Eye (tissue), 1 donor: ENCODE measurements around the gene PDGFB.

Source experiments
- DNase-seq: peaks from one replicate; pipeline ENCODE4 v3.0.0-alpha.2; 2015

The PDGFB gene

GRCh38 chr22:39238966-39239505, 5.7 kb downstream of the PDGFB start:
- DNase-seq, result peak; percentile 84

- no peak for DNase-seq
These were observed 6.2 kb downstream of the PDGFB start for GRCh38 chr22:39238561-39238960.

GRCh38 chr22:39238101-39238466, 6.7 kb downstream of the PDGFB start:
- DNase-seq, result no peak

DNA sequence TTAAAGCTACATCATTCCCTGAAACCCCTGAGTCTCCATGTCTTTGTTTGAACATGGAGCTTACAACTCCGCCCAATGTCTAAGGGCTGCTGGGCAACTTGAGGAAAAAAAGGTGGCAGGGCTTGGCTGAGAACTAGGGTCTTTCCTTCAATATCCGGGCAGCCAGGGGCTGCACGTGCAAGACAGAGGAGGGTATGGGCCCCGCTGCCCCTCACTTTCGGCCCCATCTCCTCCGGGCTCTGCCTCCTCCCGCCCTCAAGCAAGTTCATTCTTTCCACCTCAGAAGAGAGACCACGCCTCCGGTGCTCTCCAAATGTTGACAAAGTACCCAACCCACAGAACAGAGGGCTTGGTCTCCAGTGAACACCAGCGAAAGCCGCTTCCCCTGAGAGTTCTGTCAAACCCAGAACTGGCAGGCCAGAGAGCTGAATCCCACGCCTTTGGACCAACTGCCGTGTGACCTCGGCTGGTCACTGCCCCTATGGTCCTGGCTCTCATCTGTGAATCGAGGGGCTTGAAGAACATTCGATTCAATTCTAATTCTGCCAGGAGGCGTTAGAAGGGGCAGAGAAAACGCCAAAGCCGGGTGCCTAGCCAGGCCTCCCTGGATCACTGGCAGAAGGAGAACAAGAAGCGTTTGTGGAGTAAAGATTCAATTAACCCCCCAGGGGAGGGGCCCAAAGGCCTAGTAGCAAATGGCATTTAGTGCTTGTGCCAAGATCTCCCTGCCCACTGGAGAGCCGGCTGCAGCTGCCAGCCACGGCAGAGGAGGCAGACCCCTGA, 7.3 kb downstream of the PDGFB start:
- peak; percentile 70 for DNase-seq

GRCh38 chr22:39236321-39237317, 8.2 kb downstream of the PDGFB start:
- DNase-seq, result peak; percentile 50

- peak; percentile 44 for DNase-seq
These were observed 9.7 kb downstream of the PDGFB start for GRCh38 chr22:39234867-39235687.

- DNase-seq, result peak; percentile 79
These were observed 10.4 kb downstream of the PDGFB start for GRCh38 chr22:39234472-39234787.

DNA sequence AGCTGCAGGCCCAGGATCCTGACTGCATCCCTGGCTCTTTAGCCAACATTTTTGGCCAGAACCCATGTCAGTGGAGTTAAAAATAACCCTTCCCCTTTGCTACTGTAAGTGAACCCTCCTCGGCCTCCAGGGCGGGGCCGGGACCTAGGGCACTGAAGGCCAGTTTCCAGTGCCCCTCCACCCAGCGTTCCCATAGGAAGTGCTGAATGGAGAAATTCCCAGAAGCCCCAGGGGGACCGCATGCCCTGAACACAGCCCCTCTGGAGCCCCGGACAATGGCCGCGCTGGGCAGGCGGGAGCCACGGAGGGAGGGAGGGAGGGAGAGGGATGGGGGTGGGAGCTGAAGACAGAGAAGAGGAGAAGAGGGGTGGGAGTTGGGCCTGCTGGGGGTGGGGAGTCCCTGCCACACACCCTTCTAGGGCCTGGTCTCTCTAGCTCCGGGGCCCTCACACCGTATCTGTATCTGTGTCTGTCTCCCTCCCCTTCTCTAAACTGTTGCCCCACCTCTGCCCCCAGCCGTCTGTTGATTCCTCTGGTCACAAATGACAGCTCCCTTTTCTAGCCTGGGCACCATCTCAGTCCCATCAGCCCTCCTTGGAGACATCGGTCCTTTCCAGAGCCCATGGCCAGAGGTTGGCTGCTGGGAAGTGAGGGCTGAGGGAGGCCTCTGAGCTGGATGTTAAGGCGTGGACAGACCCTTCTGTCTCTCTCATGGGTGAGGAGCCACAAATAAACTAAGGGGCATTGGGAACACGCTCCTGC, 10.9 kb downstream of the PDGFB start:
- DNase-seq, result peak; percentile 51

DNA sequence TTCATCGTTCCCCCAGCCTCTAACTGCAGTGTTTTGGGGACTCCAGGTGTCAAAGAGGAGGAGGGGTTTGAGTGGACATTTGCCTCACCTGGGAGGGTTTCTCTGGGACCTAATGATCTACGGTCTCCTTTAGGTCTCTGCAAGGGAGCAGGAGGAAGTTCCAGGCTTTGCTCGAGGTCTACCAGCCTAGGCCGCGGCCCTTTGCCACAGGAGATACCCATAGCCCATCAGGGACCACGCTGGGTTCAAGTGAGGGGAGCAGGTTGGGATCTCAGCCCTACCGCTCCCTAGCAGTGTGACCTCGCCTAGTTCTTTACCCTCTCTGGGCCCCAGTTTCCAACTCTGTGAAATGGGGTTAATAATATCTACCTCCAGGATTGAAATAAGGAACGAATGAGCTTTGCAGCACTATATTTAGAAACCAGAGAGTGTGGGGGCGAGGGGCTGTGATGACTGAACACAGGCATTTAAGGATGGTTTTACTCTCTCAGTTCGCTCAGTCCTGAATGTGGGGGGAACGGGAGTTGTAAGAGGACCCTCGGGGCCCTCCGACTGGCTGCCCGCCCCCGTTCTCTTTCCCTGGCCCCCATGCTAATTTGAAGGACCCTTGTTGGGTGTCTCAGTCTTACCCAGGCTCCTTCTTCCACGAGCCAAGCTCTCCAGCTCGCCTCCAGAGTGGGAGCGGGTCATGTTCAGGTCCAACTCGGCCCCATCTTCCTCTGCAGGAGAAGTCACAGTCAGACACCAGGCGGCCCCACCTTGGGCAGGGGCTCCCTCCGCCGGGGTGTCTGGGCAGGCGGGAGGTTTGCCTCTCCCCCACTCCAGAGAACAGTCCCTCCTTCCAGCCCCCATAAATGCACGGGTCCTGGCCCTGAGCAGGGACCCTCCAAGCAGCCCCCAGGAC, 11.7 kb downstream of the PDGFB start:
- DNase-seq, result no peak

- no peak for DNase-seq
These were observed 12.5 kb downstream of the PDGFB start for GRCh38 chr22:39232246-39232645.

GRCh38 chr22:39231197-39231950, 13.4 kb downstream of the PDGFB start:
- no peak for DNase-seq

DNA sequence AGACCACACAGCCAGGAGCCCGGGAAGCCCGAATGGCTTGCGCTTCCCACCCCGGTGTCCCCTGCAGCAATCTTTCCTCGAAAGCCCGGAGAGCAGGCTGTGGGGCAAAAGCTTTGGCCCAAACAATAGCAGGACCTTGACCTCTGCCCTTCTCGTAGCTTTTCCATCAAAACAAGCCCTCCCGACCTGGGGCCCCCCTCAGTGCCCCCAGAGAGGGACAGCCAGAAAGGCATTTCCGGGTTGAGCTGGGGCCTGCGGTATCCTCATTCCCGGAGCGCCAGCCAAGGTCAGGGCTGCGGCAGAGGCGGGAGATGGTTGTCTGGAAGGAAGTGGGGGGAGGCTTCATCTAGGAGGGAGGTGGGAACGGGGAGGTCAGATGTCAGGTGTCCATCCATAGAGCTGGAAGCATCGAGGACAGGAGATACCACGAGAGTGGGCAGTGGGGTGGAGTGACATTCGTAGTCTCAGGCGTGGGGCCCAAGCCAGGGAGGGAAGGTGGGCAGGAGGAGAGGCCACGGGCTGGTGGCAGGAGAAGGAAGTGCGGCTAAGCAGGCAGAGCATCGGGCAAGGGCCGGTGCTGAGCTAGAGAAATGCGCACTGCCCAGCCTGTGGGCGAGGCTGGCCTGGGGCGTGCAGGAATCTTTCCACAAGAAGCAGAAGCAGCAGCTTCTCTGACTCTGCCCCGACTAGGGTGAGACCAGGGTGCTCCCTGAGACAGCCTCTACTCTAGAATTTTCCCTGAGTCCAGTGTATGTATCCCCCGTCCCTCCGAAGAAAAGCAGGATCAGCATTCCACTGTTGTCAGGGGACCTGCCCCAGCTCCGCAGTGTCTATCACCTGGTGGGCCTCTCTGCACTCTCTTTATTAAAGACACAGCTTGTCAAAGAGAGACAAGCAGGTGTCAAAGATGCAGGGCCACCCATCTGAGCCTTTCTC, 14.3 kb downstream of the PDGFB start:
- DNase-seq, result peak; percentile 51

- DNase-seq, result no peak
These were observed 15.0 kb downstream of the PDGFB start for GRCh38 chr22:39229688-39230260.

DNA sequence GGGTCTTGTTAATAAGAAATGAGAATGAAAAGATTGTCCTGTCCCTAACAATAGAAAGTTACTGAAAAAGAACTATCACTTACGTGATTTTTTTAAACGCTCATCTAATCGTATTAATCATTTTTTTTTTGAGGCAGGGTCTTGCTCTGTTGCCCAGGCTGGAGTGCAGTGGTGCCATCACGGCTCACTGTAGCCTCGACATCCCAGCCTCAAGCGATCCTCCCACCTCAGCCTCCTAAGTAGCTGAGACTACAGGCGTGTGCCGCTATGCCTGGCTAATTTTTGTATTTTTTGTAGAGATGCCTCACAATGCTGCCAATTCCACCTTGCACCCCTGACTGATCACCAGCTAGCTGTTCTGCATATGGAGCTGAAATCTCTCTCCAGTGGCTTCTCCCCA, 15.7 kb downstream of the PDGFB start:
- DNase-seq, result no peak

GRCh38 chr22:39227542-39228272, 17.1 kb downstream of the PDGFB start:
- DNase-seq, result no peak

GRCh38 chr22:39226353-39226752, 18.4 kb downstream of the PDGFB start:
- no peak for DNase-seq

DNA sequence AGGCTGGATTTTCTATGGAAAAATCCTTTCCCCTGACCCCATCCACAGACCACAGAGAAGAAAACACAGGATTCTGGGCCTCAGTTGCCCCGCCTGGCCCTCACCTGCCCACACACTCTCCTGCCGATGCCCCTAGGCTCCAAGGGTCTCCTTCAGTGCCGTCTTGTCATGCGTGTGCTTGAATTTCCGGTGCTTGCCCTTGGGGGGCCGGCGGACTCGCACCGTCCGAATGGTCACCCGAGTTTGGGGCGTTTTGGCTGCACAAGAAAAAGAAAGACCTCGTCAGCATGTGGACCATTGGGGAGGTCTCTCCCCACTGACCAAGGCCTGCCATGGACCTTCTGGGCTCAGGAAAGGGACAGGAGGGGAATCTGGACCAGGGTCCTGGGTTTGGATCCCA, 19.2 kb downstream of the PDGFB start:
- no peak for DNase-seq

- DNase-seq, result no peak
These were observed 20.2 kb downstream of the PDGFB start for GRCh38 chr22:39224550-39224949.
